HG02623 (cell line): ENCODE measurements around the gene MED12L.

ENCODE experiments used
- ATAC-seq: cut with Tn5 transposase; IDR thresholded peaks from one replicate; pipeline ENCODE4 v1.9.1; 2021; ENCODE audit warnings: moderate library complexity; ENCODE audit not compliant: unreplicated experiment

MED12L gene

GRCh38 chr3:151133917-151134450 lies 48.5 kb downstream of the MED12L start:
- no peak for ATAC-seq

GRCh38 chr3:151135541-151136337 lies 50.3 kb downstream of the MED12L start:
- no peak for ATAC-seq

DNA sequence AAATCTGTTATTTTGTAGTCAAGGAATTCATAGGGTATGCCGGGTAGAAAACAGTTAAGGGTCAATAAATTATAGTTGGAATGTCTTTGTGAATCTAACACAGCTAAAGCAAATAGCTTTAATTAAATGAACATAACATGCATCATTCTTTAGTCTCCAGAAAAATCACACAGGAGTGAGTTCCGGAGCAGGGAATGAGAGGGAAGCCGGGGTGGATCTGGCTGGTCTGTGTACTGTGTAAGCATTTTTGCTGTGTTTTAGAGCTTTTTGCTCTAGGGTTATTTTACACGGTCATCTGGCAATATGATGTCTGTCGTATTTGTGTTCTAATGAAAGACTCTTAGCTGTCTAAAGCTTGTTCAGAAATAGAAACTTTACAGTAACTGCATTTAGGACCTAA lies 57.5 kb downstream of the MED12L start:
- no peak for ATAC-seq

DNA sequence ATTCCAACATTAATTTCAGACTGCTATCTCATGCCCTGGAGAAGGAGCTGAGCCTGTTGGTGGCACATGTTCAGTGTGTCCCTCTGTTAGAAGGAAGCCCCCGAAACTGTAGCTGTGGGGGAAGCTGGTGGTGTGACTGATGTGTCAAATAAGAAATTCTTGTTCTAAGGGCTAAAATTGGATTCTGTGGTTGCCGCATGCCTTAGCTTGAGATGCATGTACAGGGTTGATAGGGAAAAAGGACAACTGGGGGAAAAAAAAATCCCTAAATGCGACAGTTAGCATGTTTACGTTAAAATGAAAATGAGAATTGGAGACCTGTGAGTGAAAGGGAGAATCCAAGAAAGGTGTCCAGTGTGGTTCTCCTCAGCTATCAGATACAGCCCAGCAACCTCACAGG lies 58.6 kb downstream of the MED12L start:
- no peak for ATAC-seq

DNA sequence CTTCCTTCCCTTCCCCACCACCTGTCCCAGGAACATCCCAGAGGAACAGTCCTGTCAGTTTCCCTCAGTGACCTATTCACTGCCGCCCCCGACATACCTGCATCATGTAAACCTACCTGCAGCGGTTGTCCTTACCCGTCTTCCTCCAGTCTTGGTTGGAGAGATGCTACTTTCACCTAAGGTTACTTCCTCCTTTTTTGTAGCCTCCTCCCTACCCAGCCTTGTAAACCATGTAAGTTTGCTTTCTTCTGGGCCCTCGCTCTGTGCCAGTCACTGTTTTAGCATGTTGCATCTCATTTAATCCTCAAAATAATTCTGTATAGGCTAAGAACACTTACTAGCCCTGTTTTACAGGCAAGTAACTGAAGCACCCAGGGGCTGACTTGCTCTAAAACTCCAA lies 59.3 kb downstream of the MED12L start:
- no peak for ATAC-seq

DNA sequence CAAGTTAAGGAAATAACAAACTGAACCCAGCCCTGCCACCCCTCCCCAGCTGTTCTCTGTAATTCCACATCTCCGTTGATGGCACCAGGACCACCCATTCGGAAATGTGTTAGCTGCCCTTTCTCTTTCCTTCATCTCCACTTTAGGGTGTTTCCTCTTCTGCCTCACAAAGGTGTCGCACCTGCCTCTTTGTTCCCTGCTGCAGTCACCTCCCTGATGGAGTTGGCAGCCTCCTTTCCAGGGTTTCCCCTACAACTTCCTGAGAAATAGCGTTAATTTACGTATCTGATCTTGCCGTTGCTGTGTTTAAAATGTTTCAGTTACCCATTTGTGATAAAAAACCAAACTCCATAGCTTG lies 60.2 kb downstream of the MED12L start:
- no peak for ATAC-seq

DNA sequence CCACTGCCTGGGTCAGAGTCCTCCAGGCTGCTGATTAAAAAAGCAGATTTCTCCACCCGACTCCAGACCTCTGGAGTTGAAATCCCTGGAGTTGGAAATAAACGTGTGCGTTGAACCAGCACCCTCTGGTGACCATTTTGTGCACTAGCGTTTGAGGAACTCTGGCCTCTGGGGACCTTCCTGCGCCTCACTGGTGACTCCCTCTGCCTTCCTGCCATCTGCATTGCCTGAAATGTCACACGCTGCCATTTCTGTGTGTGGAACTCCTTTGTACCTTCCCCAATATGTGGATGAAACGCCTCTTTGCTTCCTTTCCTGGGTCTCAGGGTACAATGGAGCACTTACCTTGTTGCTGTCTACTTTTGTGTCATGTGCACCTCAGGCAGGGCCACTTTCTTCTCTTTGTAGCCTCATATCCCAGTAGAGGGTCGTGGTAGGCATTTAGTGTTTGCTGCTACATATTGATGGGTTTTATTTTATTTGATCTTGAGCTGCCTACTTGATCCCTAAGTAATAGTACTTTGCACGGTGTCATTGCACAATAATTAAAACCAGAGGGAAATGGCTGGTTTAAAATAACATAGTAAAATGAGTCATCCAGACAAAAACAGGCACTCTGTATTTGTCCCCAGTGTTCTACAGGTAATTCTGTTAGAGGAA lies 60.7 kb downstream of the MED12L start:
- peak; percentile 94 for ATAC-seq

- no peak for ATAC-seq
These were observed 61.2 kb downstream of the MED12L start for GRCh38 chr3:151146731-151147091.

GRCh38 chr3:151147299-151147698 lies 61.8 kb downstream of the MED12L start:
- ATAC-seq: no peak

- ATAC-seq: no peak
These were observed 67.1 kb downstream of the MED12L start for GRCh38 chr3:151152455-151153079.

DNA sequence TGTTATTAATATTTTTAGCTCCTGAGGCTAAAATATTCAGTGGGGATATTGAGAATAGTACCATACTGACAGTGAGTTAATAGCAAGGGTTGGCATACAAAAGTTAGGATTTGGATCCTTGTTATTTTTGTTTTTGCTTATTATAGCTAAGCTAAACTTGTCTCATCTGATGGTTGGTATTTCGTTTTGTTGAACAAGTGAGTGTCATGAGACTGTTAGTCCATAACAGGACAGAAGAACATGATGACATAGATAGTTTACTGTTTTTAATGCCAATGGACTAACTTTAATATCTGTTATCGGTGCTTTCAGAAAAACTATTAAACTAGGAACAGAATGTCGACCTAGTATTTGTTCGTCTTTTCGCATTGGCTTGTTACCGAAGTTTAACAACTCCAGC lies 69.1 kb downstream of the MED12L start:
- ATAC-seq: no peak

DNA sequence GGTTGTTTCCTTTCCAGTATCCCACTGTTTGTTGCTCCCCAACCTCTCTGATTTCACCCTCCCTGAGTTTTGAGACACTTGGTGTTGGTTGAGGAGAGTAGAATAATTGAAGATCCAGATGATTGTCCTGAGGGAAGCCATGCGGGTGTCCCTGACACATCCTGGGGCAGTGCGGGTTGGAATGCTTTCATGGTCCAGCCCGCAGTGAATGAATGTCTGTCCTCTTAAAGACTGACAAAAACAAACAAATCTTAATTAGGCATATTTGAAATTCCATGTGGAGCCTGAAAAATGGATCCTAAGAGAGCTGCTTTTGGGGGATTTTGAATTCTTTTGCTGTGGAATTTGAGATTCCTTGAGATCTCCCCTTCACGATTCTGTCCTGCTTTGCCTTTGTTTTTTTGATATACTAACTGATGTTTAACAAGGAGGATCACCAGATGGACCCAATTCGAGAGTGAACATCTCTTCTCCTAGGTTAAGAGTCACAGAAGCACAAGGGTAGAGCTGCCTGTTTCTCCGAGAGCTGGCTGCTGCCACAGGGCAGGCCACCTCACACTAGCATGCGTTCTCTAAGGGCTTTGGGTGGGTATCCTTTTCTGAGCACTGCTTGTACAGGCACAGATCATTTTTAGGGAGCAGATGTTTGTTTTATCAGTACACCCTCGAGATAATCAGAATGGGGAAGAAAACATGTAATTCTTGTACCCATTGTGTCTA lies 70.1 kb downstream of the MED12L start:
- no peak for ATAC-seq

- ATAC-seq: peak; percentile 90
These were observed 71.3 kb downstream of the MED12L start for GRCh38 chr3:151156618-151157216.

- ATAC-seq: no peak
These were observed 74.3 kb downstream of the MED12L start for GRCh38 chr3:151159806-151160205.

- no peak for ATAC-seq
These were observed 79.8 kb downstream of the MED12L start for GRCh38 chr3:151165226-151165625.

- ATAC-seq: no peak
These were observed 80.7 kb downstream of the MED12L start for GRCh38 chr3:151166161-151166560.

GRCh38 chr3:151168269-151169094 lies 83.0 kb downstream of the MED12L start:
- ATAC-seq: peak; percentile 53

DNA sequence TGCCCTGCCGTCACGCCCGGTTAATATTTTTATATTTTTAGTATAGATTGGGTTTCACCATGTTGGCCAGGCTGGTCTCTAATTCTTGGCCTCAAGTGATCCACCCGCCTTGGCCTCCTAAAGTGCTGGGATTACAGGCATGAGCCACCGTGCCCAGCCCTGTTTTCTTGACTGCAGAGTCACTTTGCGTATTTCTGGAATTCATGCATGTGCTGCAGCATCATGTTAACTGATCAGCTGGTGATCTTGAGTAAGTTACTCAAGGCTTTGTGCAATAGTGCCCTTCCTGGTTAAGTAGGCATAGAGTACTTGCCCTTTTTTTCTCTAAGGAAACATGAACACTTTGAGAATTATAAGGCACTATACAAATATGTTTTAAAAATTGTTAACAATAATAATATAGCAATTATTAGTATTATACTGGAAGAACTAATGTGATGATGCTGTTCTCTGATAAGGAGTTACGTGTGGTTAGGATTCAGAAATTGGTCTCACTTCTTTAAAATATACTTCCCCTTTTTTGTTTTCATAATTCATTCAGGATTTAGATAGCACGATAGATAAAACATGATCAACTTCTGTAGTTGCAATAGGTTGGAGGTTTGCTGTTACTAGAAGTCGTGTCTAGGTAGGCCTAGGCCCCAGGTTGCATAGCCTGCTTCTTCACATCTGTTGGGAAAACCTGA lies 83.9 kb downstream of the MED12L start:
- ATAC-seq: peak; percentile 29

GRCh38 chr3:151169948-151170679 lies 84.7 kb downstream of the MED12L start:
- ATAC-seq: peak; percentile 38
